Kidney epithelial cell (primary cell): Measurements from ENCODE around the gene ZBTB4. TPM values are rescaled to one million over a fixed set of nuclear protein-coding genes. Genes with fewer than 3 reads are reported as not detected.
"Not testable (repeated sequence)": the region's sequence is repeated elsewhere in the genome, so short reads cannot be mapped to it uniquely, and the experiment has no call there.

Source experiments
- DNase-seq: peaks from one replicate; pipeline ENCODE4 v3.0.0-alpha.2; 2010; ENCODE audit warnings: low read depth
- H3K27me3 ChIP-seq: 2 replicates; pipeline ENCODE4 v1.6.0; 2011; ENCODE audit warnings: low read length; ENCODE audit not compliant: control insufficient read depth, insufficient read depth
- H3K36me3 ChIP-seq: 2 replicates; pipeline ENCODE4 v1.5.1; 2011; ENCODE audit warnings: low read length; ENCODE audit not compliant: control insufficient read depth, insufficient read depth
- H3K4me3 ChIP-seq: 2 replicates; pipeline ENCODE4 v1.5.1; 2011; ENCODE audit warnings: low read depth, mild to moderate bottlenecking, control low read depth, low read length
- CTCF ChIP-seq: IDR thresholded peaks from 2 replicates; pipeline ENCODE4 v1.5.1; 2011; ENCODE audit warnings: mild to moderate bottlenecking, moderate library complexity, low read length, control low read depth, inconsistent platforms; ENCODE audit not compliant: insufficient read depth, poor library complexity, severe bottlenecking
- total RNA-seq: library from RNA; depleted of rRNA; stranded (reverse); fragments of >200 nt; gene quantifications from 2 replicates; pipeline ENCODE4 v1.2.3, GENCODE V29; 2015

The ZBTB4 gene
- total RNA-seq, 1 donor from 2014 or later: 26.3 TPM

DNA sequence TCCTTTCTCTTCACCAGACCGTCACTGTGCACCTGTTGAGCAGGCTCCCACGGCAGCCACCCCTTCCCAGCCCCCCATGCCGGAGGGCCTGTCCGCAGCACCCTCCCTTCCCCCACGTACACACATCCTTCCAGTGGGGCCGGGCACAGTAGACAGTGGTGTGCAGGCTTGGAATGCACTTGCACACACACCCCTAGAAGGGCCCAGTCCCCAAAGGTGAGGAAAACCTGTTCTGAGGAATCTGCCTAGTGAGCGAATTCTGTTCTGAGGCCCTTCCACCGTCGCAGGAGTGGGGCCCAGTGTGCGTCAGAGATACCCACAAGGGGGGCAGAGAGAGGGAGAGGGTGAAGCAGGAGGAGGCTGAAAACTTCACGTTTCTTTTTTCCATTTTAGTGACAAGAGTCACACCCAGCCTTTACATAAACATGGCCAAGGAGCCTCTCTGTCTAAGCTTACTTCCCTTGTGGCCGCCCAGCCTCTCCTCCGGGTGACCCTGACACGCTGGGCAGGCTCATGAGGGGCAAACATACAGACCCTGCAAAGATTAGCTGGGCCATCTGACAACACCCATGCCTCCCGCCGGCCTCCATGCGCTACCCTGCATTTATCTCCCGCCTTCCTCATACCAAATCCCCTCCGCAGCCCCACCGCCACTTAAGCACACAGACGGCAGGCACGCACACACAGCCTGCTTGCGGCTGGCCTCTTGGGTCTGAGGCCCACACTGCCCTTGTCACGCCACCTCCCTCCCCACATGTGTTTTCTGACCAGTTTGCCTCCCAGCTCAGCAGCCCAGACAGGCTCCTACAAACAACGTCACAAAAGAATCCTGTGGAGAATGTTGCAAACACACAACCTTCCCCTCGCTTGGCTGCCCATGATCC, 1.8 kb downstream of the ZBTB4 start:
- DNase-seq: no peak
- no peak for TF ChIP-seq CTCF
- H3K4me3 ChIP-seq: peak overlapping the region; percentile 91
- no peaks in the 10 kb centered on the region for H3K36me3 ChIP-seq
- H3K27me3 ChIP-seq: no peaks in the 10 kb centered on the region

- Histone ChIP-seq H3K27me3 (no peaks in the 10 kb centered on the region), H3K36me3 (no peaks in the 10 kb centered on the region), H3K4me3 (no peak overlapping the region)
- no peak for DNase-seq
- no peak for TF ChIP-seq CTCF
These were observed 2.5 kb downstream of the ZBTB4 start for GRCh38 chr17:7476951-7477350.

DNA sequence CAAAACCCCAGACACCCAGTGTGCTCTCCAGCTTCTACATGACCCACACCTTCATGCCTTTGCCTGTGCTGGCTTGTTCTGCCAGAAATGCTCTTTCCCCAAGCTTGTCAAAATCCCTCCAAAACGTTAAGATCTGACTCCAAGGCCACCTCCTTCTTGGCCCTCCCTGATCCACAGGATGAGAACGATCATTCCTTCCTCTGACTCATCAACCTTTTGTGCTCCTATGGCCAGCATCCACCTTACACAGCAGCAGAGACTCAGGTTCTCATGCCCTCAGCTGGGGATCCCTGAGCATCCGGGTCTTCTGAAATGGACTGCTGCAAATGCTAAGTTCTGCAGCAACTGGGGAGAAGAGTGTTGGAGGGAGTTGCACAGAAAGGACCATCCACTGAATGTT, 2.9 kb downstream of the ZBTB4 start:
- Histone ChIP-seq H3K36me3 (no peaks in the 10 kb centered on the region), H3K27me3 (no peaks in the 10 kb centered on the region), H3K4me3 (no peak overlapping the region)
- TF ChIP-seq CTCF: no peak
- no peak for DNase-seq

DNA sequence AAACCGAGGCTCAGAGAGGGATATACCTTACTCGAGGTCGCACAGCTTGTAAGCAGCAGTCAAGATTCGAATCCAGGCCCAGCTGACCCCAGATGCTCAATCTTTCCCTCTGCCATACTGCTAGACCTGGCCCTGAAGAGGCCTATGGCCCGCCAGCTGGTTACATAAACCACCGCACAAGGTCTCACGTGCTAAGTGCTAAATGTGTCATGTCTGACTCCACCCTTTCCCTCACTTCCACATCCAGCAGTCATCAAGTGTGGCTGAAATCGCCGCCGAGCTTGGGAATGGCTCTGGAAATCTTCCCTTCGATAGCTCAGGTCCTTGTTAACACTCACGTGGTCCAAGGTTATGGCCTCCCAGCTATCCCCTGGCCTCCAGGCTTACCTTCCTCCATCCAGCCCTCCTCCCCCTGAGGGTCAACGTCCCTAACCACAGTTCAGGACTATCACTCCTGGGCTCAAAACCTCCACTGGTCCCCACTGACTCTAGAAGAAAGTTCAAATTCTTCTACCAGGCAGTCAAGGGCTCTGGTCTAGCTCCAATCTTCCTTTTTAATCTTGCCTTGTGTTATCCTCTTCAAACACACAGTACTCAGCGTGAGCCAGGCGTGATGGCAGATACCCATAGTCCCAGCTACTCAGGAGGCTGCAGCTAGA, 3.5 kb downstream of the ZBTB4 start:
- H3K27me3 ChIP-seq: no peaks in the 10 kb centered on the region
- TF ChIP-seq CTCF: no peak
- DNase-seq: no peak
- no peak overlapping the region for H3K4me3 ChIP-seq
- H3K36me3 ChIP-seq: no peaks in the 10 kb centered on the region

DNA sequence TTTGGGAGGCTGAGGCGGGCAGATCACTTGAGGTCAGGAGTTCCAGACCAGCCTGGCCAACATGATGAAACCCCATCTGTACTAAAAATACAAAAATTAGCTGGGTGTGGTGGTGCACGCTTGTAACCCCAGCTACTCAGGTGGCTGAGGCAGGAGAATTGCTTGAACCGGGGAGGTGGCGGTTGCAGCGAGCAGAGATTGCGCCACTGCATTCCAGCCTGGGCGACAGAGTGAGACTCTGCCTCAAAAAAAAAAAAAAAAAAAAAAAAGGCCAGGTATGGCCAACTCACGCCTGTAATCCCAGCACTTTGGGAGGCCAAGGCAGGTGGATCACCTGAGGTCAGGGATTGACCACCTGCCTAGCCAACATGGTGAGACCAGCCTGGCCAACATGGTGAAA, 4.7 kb downstream of the ZBTB4 start:
- not testable (repeated sequence) for H3K36me3 ChIP-seq, H3K27me3 ChIP-seq, H3K4me3 ChIP-seq, DNase-seq

- TF ChIP-seq CTCF: no peak
- Histone ChIP-seq H3K27me3 (no peaks in the 10 kb centered on the region), H3K4me3 (no peak overlapping the region), H3K36me3 (peaks cover 1% of the 10 kb centered on the region)
- DNase-seq: no peak
These were observed 7.7 kb downstream of the ZBTB4 start for GRCh38 chr17:7471729-7472128.

DNA sequence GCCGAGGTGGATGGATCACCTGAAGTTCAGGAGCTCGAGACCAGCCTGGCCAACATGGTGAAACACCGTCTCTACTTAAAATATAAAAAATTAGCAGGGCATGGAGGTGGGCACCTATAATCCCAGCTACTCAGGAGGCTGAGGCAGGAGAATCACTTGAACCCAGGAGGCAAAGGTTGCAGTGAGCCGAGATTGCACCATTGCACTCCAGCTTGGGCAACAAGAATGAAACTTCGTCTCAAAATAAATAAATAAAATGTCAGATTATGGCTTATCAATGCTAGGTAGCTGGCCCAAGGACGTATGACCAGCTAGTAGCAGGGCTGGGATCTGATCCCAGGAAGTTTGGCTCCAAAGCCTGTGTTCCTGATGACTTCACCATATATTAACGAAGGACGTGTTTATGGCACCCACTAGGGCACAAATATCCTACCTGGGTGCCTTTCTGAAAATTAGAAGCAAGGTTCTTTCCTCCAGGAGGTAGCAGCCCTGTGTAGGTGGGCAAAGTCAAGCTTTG, 8.9 kb downstream of the ZBTB4 start:
- H3K27me3 ChIP-seq, DNase-seq, H3K4me3 ChIP-seq, H3K36me3 ChIP-seq: not testable (repeated sequence)

DNA sequence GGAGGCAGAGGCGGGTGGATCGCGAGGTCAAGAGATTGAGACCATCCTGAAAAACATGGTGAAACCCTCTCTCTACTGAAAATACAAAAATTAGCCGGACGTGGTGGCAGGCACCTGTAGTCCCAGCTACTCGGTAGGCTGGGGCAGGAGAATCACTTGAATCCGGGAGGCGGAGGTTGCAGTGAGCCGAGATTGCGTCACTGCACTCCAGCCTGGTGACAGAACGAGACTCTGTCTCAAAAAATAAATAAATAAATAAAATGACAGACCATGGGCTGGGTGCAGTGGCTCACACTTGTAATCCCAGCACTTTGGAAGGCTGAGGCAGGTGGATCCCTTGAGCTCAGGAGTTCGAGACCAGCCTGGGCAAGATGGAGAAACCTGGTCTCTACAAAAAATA, 9.6 kb downstream of the ZBTB4 start:
- not testable (repeated sequence) for H3K27me3 ChIP-seq, H3K4me3 ChIP-seq, DNase-seq, H3K36me3 ChIP-seq
